NT2/D1 (cell line): ENCODE measurements around the gene PLA2G2C.

Experiments
- SUZ12 ChIP-seq: IDR thresholded peaks from 2 replicates; pipeline ENCODE4 v1.6.1; 2011; ENCODE audit not compliant: insufficient read length, insufficient read depth; ENCODE audit errors: extremely low read depth
- YY1 ChIP-seq: IDR thresholded peaks from 2 replicates; pipeline ENCODE4 v1.6.1; 2011; ENCODE audit not compliant: insufficient read length, insufficient read depth
- ZNF274 ChIP-seq: IDR thresholded peaks from 2 replicates; pipeline ENCODE4 v1.6.1; 2011; ENCODE audit warnings: mild to moderate bottlenecking, low read depth, low read length

- TF ChIP-seq SUZ12 (no peak), ZNF274 (no peak), YY1 (no peak)
Measured at GRCh38 chr1:20150969-20151368, 35.3 kb downstream of the PLA2G2C start.
